ENCODE results near the gene ATP6V0C. TPM values are rescaled to one million over a fixed set of nuclear protein-coding genes. Genes with fewer than 3 reads are reported as not detected.
A peak's percentile ranks its signal among the peaks of the same experiment; 100 is the strongest.

Gene ATP6V0C
- total and polyA plus RNA-seq, 2 of the 13 experiments (the other 11 are each of a cell fraction or from before 2014, with no cell fraction given), result 10.4 to 20.1 TPM

GRCh38 chr16:2513405-2514332, at the start of gene ATP6V0C (continued):
- TF ChIP-seq MAZ (IDR thresholded peaks at IDR 0.05; ENCODE audit: borderline replicate concordance, low read depth, low read length), result no peak
- peak; percentile 56; the same call in 1 of the 2 replicates for TF ChIP-seq MAZ (CRISPR knock-in tag; IDR thresholded peaks at IDR 0.05; ENCODE audit: low read depth)
- TF ChIP-seq FUBP1 (CRISPR knock-in tag; IDR thresholded peaks at IDR 0.05; ENCODE audit: borderline replicate concordance), result 0 out of 2 replicates have a peak, but pooled peaks have one; percentile 31
- TF ChIP-seq ELK4 (CRISPR knock-in tag; IDR thresholded peaks at IDR 0.05; ENCODE audit: borderline replicate concordance), result no peak
- TF ChIP-seq SIN3B (IDR thresholded peaks at IDR 0.05; ENCODE audit: low read length), result no peak
- TF ChIP-seq ZNF780A (CRISPR knock-in tag; IDR thresholded peaks at IDR 0.05), result no peak
- TF ChIP-seq NR0B2 (CRISPR knock-in tag; IDR thresholded peaks at IDR 0.05), result no peak; the same call in 1 of the 2 replicates
- no peak for TF ChIP-seq ZNF451 (CRISPR knock-in tag; IDR thresholded peaks at IDR 0.05)
- TF ChIP-seq HES4 (CRISPR knock-in tag; IDR thresholded peaks at IDR 0.05; ENCODE audit: borderline replicate concordance), result peak; percentile 63; the same call in 1 of the 2 replicates
- no peak for TF ChIP-seq ZUFSP (CRISPR knock-in tag; IDR thresholded peaks at IDR 0.05; ENCODE audit: borderline replicate concordance)
- 0 out of 2 replicates have a peak, but pooled peaks have one; percentile 20 for TF ChIP-seq ZNF576 (CRISPR knock-in tag; IDR thresholded peaks at IDR 0.05)
- no peak for TF ChIP-seq ZBTB20 (CRISPR knock-in tag; IDR thresholded peaks at IDR 0.05; ENCODE audit: borderline replicate concordance, low read depth)
- TF ChIP-seq POLR2A (IDR thresholded peaks at IDR 0.05; ENCODE audit: insufficient read depth in 1 of 2, low read depth in 2 of 2, low read length in 2 of 2), result peak; percentile 82 to 86
- no peak for TF ChIP-seq PTBP1 (IDR thresholded peaks at IDR 0.05; ENCODE audit: low read depth, low read length, poor library complexity, severe bottlenecking)
- TF ChIP-seq EHMT2 (IDR thresholded peaks at IDR 0.05; ENCODE audit: borderline replicate concordance, low read depth, low read length), result no peak
- TF ChIP-seq ZBTB43 (CRISPR knock-in tag; conservative IDR thresholded peaks at IDR 0.05), result peak; percentile 40; the same call in 1 of the 2 replicates
